Measurements from ENCODE around the gene CEP131.

The CEP131 gene

DNA sequence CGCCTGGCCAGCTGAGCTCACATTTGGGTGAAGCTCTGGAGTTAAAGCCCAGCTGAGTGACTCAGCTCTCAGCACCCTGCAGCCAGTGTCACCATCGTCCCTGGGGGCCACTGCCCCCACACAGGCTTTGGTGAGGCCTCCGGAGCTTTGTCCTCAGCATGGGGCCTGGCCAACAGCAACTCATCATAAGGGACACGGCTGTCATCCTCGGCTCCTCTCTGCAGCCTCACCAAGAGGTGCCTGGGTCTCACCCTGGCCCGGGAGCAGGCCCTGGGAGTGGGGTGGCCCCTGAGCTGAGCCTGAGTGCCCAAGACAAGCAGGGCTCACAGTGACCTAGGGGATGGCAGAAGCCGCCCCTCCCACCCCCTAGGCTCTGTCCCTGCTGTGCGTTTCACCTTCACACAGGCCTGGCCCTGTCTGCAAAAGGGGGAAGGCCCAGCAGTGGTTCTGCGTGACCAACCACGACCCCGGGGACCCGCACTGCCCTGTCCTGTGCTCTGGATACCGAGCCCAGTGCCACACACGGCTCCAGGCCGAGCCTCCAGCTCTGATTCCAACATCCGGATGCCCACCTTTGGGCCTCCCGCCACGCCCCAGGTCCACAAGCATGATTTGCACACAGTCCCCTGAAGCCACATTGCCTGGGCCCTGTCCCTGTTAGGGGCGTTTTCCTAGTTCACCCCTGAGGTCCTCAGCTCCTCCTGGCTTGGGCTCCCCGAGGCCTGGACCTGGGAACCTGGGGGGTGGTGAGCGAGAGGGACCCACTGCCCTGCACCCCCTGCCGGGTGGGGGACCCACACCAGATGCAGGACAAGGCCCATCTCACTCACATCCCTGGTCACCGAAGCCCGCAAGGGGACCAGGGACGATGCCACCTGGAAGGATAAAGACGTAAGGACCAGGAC lies 34.9 kb downstream of the CEP131 start:
- no peak for DNase-seq (ENCODE audit: low spot score)

GRCh38 chr17:81187120-81187519 lies 35.6 kb downstream of the CEP131 start:
- DNase-seq (ENCODE audit: low spot score), result no peak

DNA sequence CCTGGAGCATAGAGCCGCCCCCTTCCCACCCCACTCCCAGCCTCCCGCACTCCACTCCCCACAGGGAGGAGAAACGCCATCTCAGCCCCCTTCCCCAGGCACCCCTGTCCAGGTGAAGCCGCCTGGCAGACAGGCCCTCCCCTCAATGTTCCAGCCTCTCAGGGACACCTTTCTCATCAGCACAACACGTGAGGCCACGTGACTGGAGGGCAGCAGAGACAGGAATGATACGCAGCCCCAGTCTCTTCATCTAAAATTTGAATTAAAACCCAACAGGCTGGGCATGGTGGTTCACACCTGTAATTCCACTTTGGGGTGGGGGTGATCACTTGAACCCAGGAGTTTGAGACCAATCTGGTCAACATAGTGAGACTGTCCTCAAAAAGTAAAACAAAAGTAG lies 36.6 kb downstream of the CEP131 start:
- no peak for DNase-seq (ENCODE audit: low spot score)

GRCh38 chr17:81184555-81184954 lies 38.2 kb downstream of the CEP131 start:
- DNase-seq (ENCODE audit: low spot score), result peak; percentile 69

DNA sequence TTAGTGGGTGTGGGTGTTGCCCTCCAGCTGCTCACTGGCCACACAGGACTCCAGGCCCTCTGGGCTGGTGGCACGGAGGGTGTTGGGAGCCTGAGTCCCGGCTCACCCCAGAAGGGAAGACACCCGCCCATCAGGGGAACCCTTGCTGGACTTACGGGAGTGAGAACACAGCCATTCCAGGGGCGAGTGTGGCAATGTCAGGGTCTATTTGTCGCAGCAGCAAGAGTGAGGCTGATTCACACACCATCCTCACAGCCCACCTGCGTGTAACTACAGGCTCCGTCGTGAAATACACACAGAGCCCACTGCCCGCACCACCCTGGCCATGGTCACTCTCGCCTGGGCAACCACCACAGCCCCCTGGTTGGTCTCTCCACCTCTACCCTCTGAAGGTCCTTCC lies 39.0 kb downstream of the CEP131 start:
- no peak for DNase-seq (ENCODE audit: low spot score)

- DNase-seq (ENCODE audit: low spot score), result no peak
Observed at GRCh38 chr17:81183316-81183715, 39.4 kb downstream of the CEP131 start.

GRCh38 chr17:81182596-81182995 lies 40.2 kb downstream of the CEP131 start:
- DNase-seq (ENCODE audit: low spot score), result no peak

- DNase-seq (ENCODE audit: low spot score), result no peak
Observed at GRCh38 chr17:81181811-81182185, 41.0 kb downstream of the CEP131 start.

DNA sequence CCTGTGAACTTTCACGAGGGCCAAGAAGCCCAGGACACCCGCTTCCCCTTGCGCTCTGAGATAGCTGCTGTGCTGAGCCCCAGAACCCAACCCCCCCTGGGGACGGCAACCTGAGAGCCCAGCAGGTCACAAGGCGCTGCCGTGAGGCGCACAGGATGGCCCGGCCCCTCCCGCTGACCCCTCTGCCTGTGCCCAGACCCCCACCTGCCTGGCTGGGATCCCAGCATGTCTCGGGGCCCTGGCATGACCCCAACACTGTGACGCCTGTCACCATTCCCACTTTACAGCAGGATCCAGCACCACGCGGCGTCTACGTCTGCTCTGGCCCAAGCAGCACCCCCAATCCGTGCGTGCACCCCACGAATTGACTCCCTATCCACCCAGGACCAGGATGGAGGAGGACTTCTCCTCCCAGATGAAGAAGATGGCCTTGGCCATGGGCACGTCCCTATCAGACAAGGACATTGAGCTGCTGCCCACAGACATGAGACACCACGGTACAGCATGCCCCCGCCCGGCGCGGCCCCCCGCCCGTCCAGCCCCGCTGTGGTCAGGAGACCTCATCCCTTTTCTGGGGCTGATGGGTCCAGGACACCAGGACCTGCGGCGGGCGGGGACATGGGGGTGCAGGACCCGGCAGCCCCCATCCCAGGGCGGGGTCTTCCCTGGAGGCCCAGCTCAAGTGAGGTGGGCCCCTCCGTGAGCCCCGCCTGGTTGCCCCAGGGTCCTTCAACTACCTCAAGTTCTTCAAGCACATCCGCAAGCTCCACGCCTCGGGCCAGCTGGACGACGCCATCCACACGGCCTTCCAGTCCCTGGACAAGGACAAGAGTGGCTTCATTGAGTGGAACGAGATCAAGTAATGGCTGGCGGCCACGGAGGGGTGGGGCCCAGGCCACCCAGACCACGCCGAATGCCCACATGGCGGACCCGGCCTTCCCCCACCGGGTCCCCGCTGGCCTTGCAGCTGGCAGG lies 41.6 kb downstream of the CEP131 start:
- no peak for DNase-seq (ENCODE audit: low spot score)

- DNase-seq (ENCODE audit: low spot score), result no peak
Observed at GRCh38 chr17:81179861-81180260, 42.9 kb downstream of the CEP131 start.

GRCh38 chr17:81179220-81179619 lies 43.5 kb downstream of the CEP131 start:
- DNase-seq (ENCODE audit: low spot score), result no peak

- DNase-seq (ENCODE audit: low spot score), result no peak
Observed at GRCh38 chr17:81178136-81179091, 44.4 kb downstream of the CEP131 start.

- DNase-seq (ENCODE audit: low spot score), result no peak
Observed at GRCh38 chr17:81176666-81177065, 46.1 kb downstream of the CEP131 start.

DNA sequence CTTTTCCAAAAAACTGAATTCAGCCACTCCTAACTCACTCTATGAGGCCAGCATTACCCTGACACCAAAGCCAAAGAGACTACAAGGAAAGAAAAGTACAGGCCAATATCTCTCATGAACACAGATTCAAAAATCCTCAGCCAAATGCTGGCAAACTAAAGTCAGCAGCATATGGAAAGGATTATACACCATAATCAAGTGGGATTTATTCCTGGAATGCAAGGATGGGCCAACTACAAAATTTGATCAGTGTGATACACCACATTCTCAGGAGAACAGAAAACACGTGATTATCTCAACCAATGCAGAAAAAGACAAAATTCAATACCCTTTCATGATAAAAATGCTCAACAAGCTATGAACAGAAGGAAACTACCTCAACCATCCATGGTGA lies 49.0 kb downstream of the CEP131 start:
- DNase-seq (ENCODE audit: low spot score), result no peak

DNA sequence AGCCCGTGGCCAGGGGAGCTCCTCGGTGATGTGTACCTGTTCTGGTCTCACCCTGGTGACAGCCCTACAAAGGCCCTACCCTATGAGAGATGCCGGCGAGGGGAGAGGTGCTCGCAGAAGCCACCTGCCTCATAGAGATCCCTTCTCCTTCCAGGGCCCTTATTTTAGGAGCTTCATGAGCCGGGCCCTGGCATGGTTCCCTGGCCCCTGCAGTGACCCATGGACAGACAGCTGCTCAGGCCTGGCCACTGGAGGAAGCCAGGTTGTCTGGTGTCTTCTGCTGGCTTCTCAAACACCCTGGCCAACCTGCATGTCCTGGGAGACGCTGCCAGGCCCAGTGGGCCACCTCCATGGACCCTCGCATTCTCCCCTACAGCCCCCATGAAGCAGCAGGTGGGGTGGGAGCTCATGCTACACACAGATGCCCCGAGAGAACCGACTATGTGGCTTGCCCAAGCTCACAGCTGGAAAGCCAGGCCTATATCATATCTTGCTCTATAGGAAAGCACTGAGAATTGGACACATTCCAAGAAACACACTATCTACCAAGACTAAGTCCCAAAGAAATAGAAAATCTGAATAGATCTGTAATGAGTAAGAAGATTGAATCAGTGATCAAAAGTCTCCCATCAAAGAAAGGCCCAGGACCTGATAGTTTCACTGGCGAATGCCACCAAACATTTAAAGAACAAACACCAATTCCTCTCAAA lies 49.6 kb downstream of the CEP131 start:
- no peak for DNase-seq (ENCODE audit: low spot score)

DNA sequence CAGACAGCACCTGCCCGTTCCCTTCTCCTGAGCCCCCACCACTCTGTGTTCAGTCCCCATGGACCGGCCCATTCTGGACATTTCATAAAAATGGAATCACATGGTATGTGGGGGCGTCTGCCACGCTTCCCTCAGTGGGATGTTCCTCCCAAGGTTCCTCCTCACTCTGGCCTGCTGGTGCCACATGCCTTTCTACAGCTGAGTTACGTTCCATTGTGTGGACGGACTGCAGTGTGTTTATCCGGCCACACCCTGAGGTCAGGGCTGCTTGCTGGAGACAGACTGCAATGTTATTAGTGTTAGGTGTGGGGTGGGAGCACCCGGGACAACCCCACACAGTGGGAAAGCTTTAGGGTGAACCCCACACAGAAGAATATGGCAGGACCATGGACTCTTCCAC lies 50.8 kb downstream of the CEP131 start:
- no peak for DNase-seq (ENCODE audit: low spot score)

DNA sequence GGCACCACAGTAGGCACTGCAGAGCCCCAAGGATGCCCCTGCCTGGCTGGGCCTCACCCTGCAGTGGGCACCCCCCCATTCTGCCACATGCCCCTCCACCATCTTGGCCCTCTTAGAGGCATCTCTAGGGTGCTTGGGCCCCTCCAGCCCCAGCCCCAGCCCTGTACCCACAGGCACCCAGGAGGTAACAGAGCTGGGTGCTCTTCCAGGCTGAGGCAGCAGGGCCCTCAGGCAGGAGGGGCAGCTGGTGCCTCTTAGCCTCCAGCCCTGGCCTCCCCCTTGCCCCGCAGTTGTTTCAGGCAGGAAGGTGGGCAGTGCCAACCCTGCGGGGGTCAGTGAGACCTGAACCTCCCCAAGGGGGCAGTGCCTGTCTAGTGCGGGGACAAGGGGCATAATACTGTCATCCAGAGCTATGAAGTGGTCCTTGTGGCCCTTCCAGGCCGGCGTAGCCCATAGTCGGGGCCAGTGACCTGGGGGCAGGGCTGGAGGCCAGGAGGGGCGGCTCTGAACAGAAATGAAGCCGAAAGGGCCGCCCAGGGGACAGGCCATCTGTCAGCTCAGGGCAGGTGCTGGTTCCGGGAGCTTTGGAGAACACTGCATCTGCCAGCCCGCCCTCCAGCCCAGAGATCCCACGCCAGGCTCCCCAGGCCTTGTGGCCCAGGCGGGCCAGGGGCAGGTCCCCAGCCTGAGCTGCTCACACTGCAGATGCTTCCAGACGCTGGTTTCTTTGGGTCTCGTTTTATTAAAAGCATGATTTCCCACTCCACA lies 51.9 kb downstream of the CEP131 start:
- no peak for DNase-seq (ENCODE audit: low spot score)

DNA sequence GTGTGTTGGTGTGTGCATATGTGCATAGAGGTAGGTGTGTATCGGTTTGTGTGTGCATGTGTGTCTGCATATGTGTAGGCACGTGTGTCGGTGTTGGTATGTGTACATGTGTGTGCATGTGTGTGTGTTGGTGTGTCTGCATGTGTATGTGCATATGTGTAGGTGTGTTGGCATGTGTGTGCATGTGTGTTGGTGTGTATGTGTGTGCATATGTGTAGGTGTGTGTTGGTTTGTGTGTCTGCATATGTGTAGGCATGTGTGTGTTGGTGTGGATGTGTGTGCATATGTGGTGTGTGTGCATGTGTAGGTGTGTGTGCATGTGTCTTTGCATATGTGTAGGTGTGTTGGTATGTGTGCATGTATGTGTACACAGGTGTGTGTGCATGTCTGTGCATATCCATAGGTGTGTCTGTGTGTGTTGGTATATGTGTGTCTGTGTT lies 52.9 kb downstream of the CEP131 start:
- DNase-seq (ENCODE audit: low spot score), result no peak

GRCh38 chr17:81167638-81168037 lies 55.1 kb downstream of the CEP131 start:
- DNase-seq (ENCODE audit: low spot score), result no peak

- DNase-seq (ENCODE audit: low spot score), result no peak
Observed at GRCh38 chr17:81167194-81167524, 55.6 kb downstream of the CEP131 start.
